ENCODE measurements around the gene EFCAB9. TPM values are rescaled to one million over a fixed set of nuclear protein-coding genes. Genes with fewer than 3 reads are reported as not detected.

Gene EFCAB9
- total RNA-seq, 1 donor from 2014 or later, result not detected

DNA sequence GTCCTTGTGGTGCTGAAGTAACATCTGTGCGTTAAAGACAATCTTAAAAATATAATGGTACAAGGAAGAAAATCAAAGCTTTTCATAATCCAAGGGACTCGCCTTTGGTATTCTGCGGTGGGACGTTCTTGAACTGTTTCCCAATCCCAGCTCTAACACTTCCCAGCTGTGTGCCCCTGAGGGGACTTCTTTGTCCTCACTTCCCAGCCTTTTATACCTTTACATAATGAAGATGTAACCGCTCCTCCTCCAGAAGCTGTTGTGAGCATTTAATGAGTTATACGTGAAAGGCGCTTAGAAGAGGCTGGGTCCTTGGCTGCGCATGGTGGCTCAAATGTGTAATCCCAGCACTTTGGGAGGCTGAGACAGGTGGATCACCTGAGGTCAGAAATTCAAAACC is 22.9 kb upstream of the EFCAB9 start:
- peaks cover 25% of the 10 kb centered on the region for H3K4me1 Mint-ChIP-seq (ENCODE audit: unreplicated experiment)
- H3K27ac Mint-ChIP-seq, result no peak overlapping the region
- no peak for TF ChIP-seq CTCF (conservative IDR thresholded peaks at IDR 0.05)
- H3K27me3 Mint-ChIP-seq, result no peaks in the 10 kb centered on the region
- peaks cover 3% of the 10 kb centered on the region for H3K36me3 Mint-ChIP-seq
- no peaks in the 10 kb centered on the region for H3K9me3 Mint-ChIP-seq
- DNase-seq (ENCODE audit: extremely low spot score, unreplicated experiment), result no peak
- H3K4me3 Mint-ChIP-seq, result no peak overlapping the region

GRCh38 chr5:172172912-172173563 is 20.9 kb upstream of the EFCAB9 start:
- H3K36me3 Mint-ChIP-seq, result peaks cover 3% of the 10 kb centered on the region
- no peak for TF ChIP-seq CTCF (conservative IDR thresholded peaks at IDR 0.05)
- peaks cover 25% of the 10 kb centered on the region for H3K4me1 Mint-ChIP-seq (ENCODE audit: unreplicated experiment)
- no peaks in the 10 kb centered on the region for H3K27me3 Mint-ChIP-seq
- H3K9me3 Mint-ChIP-seq, result no peaks in the 10 kb centered on the region
- H3K4me3 Mint-ChIP-seq, result no peak overlapping the region
- DNase-seq (ENCODE audit: extremely low spot score, unreplicated experiment), result no peak
- no peak overlapping the region for H3K27ac Mint-ChIP-seq

- peaks cover 25% of the 10 kb centered on the region for H3K4me1 Mint-ChIP-seq (ENCODE audit: unreplicated experiment)
- DNase-seq (ENCODE audit: extremely low spot score, unreplicated experiment), result no peak
- peak overlapping the region; percentile 58 for H3K27ac Mint-ChIP-seq
- no peaks in the 10 kb centered on the region for H3K27me3 Mint-ChIP-seq
- no peak overlapping the region for H3K4me3 Mint-ChIP-seq
- peaks cover 3% of the 10 kb centered on the region for H3K36me3 Mint-ChIP-seq
- TF ChIP-seq CTCF (conservative IDR thresholded peaks at IDR 0.05), result no peak
- no peaks in the 10 kb centered on the region for H3K9me3 Mint-ChIP-seq
Measured at GRCh38 chr5:172173564-172174153, 20.3 kb upstream of the EFCAB9 start.

- DNase-seq (ENCODE audit: extremely low spot score, unreplicated experiment), result no peak
- Mint-ChIP-seq H3K4me1 (ENCODE audit: unreplicated experiment) (peaks cover 25% of the 10 kb centered on the region), H3K27ac (peak overlapping the region; percentile 58), H3K27me3 (no peaks in the 10 kb centered on the region), H3K9me3 (no peaks in the 10 kb centered on the region), H3K36me3 (no peaks in the 10 kb centered on the region), H3K4me3 (no peak overlapping the region)
- no peak for TF ChIP-seq CTCF (conservative IDR thresholded peaks at IDR 0.05)
Measured at GRCh38 chr5:172175263-172175719, 18.7 kb upstream of the EFCAB9 start.

DNA sequence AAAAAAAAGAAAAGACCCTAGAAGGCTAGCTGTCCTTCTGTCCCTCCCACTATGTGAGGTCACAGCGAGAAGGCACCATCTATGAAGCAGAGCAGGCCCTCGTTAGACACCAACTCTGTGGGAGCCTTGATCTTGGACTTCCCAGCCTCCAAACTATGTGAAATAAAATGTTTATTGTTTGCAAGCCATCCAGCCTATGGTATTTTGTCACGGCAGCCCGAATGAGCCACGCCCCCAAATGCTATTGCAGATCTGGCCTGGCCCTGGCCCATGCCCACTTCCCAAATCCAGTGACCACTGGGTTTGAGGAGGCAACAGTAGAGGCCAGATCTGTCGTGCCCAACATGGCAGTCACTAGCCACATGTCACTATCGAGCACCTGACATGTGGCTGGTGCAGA is 16.8 kb upstream of the EFCAB9 start:
- no peak for TF ChIP-seq CTCF (conservative IDR thresholded peaks at IDR 0.05)
- H3K36me3 Mint-ChIP-seq, result peaks cover 4% of the 10 kb centered on the region
- no peak overlapping the region for H3K27ac Mint-ChIP-seq
- no peak overlapping the region for H3K4me3 Mint-ChIP-seq
- no peak for DNase-seq (ENCODE audit: extremely low spot score, unreplicated experiment)
- H3K9me3 Mint-ChIP-seq, result no peaks in the 10 kb centered on the region
- no peaks in the 10 kb centered on the region for H3K27me3 Mint-ChIP-seq
- H3K4me1 Mint-ChIP-seq (ENCODE audit: unreplicated experiment), result peaks cover 25% of the 10 kb centered on the region

Data from type B pancreatic cell (in vitro differentiated cells).